Measurements from ENCODE around the gene COX19. TPM values are rescaled to one million over a fixed set of nuclear protein-coding genes. Genes with fewer than 3 reads are reported as not detected.

Gene COX19
- total RNA-seq, 1 donor from 2014 or later = 5.4 TPM

Other genes starting within 250 kb of the COX19 start
- gene DNAAF5, start 248.8 kb downstream of the COX19 start, total RNA-seq = 10.0 and 12.1 TPM in 2 replicates
- gene PRKAR1B, start 248.3 kb downstream of the COX19 start, total RNA-seq = 34.4 and 71.8 TPM in 2 replicates
- 73.0 and 94.8 TPM in 2 replicates for gene SUN1, start 143.1 kb downstream of the COX19 start, total RNA-seq
- gene GET4, start 99.0 kb downstream of the COX19 start, total RNA-seq = 34.2 and 38.3 TPM in 2 replicates
- gene ADAP1, start 20.9 kb downstream of the COX19 start, total RNA-seq = 1.7 and 3.2 TPM in 2 replicates
- not detected in 2 replicates for gene CYP2W1, start 7.6 kb upstream of the COX19 start, total RNA-seq
- gene GPR146, start 69.0 kb upstream of the COX19 start, total RNA-seq = 24.0 and 90.3 TPM in 2 replicates
- gene GPER1, start 112.6 kb upstream of the COX19 start, total RNA-seq = 1.1 and 1.2 TPM in 2 replicates
- 6.5 and 14.1 TPM in 2 replicates for gene ZFAND2A, start 184.6 kb upstream of the COX19 start, total RNA-seq

All from lung microvascular endothelial cell (primary cell).